Measurements from ENCODE around the gene TEX26.

The TEX26 gene

GRCh38 chr13:30957258-30957943, 24.9 kb downstream of the TEX26 start:
- TF ChIP-seq EZH2 (IDR thresholded peaks at IDR 0.05) (no peak), FOXP2 (optimal IDR thresholded peaks at IDR 0.05; ENCODE audit: control extremely low read depth, extremely low read length, insufficient read depth) (no peak), POLR2AphosphoS5 (IDR thresholded peaks at IDR 0.05; ENCODE audit: borderline replicate concordance, low read depth, low read length) (no peak)
- no peak overlapping the region for H3K4me3 ChIP-seq

DNA sequence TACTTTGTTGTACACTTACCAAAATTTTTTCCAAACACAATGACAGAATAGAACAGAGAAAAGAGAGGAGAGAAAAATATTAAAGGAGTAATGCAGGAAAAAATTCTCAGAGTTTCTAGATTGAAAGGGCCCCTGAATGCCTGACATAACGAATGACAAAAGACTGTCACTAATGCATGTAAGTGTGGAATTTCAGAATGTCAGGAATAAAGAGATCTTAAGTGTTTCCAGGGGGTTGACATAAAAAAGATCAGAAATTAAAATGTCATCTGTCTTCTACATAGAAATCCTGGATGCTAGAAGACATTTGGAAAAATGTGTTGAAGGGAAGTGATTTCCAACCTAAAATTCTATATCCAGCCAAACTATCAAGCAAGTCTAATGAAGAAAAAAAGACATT, 27.2 kb downstream of the TEX26 start:
- DNase-seq (ENCODE audit: low read depth, low spot score): no peak
- TF ChIP-seq FOXP2 (optimal IDR thresholded peaks at IDR 0.05; ENCODE audit: control extremely low read depth, extremely low read length, insufficient read depth): no peak
- no peak for TF ChIP-seq POLR2AphosphoS5 (IDR thresholded peaks at IDR 0.05; ENCODE audit: borderline replicate concordance, low read depth, low read length)
- no peak for TF ChIP-seq EZH2 (IDR thresholded peaks at IDR 0.05)
- no peaks in the 10 kb centered on the region; the same call in 1 of the 2 replicates for H3K9me3 ChIP-seq (ENCODE audit: low read depth, low read length)

More at GRCh38 chr13:30957258-30957943, 24.9 kb downstream of the TEX26 start:
- no peak for DNase-seq (ENCODE audit: low read depth, low spot score)
- Histone ChIP-seq H3K9me3 (ENCODE audit: low read depth, low read length) (no peaks in the 10 kb centered on the region; the same call in 1 of the 2 replicates), H3K27ac (no peak overlapping the region), H3K9ac (ENCODE audit: insufficient read length) (no peak overlapping the region), H3K36me3 (ENCODE audit: insufficient read depth, low read length) (no peaks in the 10 kb centered on the region)

GRCh38 chr13:30963791-30964190, 31.3 kb downstream of the TEX26 start:
- Histone ChIP-seq H3K9ac (ENCODE audit: insufficient read length) (no peak overlapping the region), H3K4me3 (no peak overlapping the region), H3K9me3 (ENCODE audit: low read depth, low read length) (no peaks in the 10 kb centered on the region; the same call in 1 of the 2 replicates), H3K36me3 (ENCODE audit: insufficient read depth, low read length) (no peaks in the 10 kb centered on the region), H3K27ac (no peak overlapping the region)
- no peak for DNase-seq (ENCODE audit: low read depth, low spot score)
- no peak for TF ChIP-seq POLR2AphosphoS5 (IDR thresholded peaks at IDR 0.05; ENCODE audit: borderline replicate concordance, low read depth, low read length)
- TF ChIP-seq FOXP2 (optimal IDR thresholded peaks at IDR 0.05; ENCODE audit: control extremely low read depth, extremely low read length, insufficient read depth): no peak
- no peak for TF ChIP-seq EZH2 (IDR thresholded peaks at IDR 0.05)

More for the DNA sequence above, 27.2 kb downstream of the TEX26 start:
- Histone ChIP-seq H3K27ac (no peak overlapping the region), H3K36me3 (ENCODE audit: insufficient read depth, low read length) (no peaks in the 10 kb centered on the region), H3K9ac (ENCODE audit: insufficient read length) (no peak overlapping the region), H3K4me3 (no peak overlapping the region)

GRCh38 chr13:30965380-30965779, 32.9 kb downstream of the TEX26 start:
- Histone ChIP-seq H3K9me3 (ENCODE audit: low read depth, low read length) (no peaks in the 10 kb centered on the region), H3K36me3 (ENCODE audit: insufficient read depth, low read length) (no peaks in the 10 kb centered on the region), H3K4me3 (no peak overlapping the region), H3K27ac (no peak overlapping the region), H3K9ac (ENCODE audit: insufficient read length) (no peak overlapping the region)
- TF ChIP-seq EZH2 (IDR thresholded peaks at IDR 0.05) (no peak), POLR2AphosphoS5 (IDR thresholded peaks at IDR 0.05; ENCODE audit: borderline replicate concordance, low read depth, low read length) (no peak), FOXP2 (optimal IDR thresholded peaks at IDR 0.05; ENCODE audit: control extremely low read depth, extremely low read length, insufficient read depth) (no peak)
- no peak for DNase-seq (ENCODE audit: low read depth, low spot score)

- DNase-seq (ENCODE audit: low read depth, low spot score): no peak
- Histone ChIP-seq H3K9ac (ENCODE audit: insufficient read length) (no peak overlapping the region), H3K9me3 (ENCODE audit: low read depth, low read length) (no peaks in the 10 kb centered on the region), H3K27ac (no peak overlapping the region), H3K4me3 (no peak overlapping the region), H3K36me3 (ENCODE audit: insufficient read depth, low read length) (no peaks in the 10 kb centered on the region)
- TF ChIP-seq FOXP2 (optimal IDR thresholded peaks at IDR 0.05; ENCODE audit: control extremely low read depth, extremely low read length, insufficient read depth) (no peak), POLR2AphosphoS5 (IDR thresholded peaks at IDR 0.05; ENCODE audit: borderline replicate concordance, low read depth, low read length) (no peak), EZH2 (IDR thresholded peaks at IDR 0.05) (no peak)
Measured at GRCh38 chr13:30966101-30966500, 33.6 kb downstream of the TEX26 start.

DNA sequence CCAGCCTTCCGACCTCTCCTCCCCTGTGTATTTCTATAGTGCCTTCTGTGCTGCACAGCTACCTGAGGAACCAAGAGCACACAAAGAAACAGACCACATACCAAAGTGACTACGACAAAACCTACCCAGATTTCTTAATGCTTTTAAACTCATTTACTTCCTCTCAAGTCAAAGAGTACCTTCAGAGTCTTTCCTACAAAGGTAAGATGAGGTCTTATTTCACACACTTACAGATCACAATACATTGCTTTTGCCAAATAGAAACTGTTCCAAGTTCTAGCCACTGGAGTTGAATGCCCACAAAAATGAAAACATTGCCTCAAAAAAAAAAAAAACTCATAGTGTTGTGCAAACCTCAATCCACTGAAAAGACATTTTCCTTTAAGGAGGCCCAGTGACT, 36.4 kb downstream of the TEX26 start:
- Histone ChIP-seq H3K4me3 (no peak overlapping the region), H3K36me3 (ENCODE audit: insufficient read depth, low read length) (no peaks in the 10 kb centered on the region)
- no peak for DNase-seq (ENCODE audit: low read depth, low spot score)

DNA sequence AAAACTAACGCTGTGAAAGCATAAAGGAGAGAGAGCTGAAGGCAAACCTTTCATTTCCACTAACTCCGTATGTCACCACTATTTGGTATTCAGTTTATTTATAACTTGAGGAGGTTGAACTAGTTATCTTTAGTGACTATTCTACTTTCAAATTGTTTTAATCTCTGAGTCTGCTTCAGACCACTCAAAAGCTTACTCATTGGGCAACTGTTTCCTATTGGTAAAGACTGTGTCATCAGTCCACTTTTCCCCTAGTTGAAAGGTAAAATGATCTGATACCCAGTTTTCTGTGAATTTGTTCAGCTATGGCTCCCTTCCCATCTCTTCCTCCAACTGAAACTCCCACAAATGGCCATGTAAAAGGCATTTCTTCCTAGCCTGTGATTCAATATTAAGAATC, 39.1 kb downstream of the TEX26 start:
- H3K4me3 ChIP-seq: no peak overlapping the region
- H3K27ac ChIP-seq: no peak overlapping the region
- no peak for TF ChIP-seq POLR2AphosphoS5 (IDR thresholded peaks at IDR 0.05; ENCODE audit: borderline replicate concordance, low read depth, low read length)
- no peak for TF ChIP-seq FOXP2 (optimal IDR thresholded peaks at IDR 0.05; ENCODE audit: control extremely low read depth, extremely low read length, insufficient read depth)
- no peak for TF ChIP-seq EZH2 (IDR thresholded peaks at IDR 0.05)
- no peaks in the 10 kb centered on the region for H3K36me3 ChIP-seq (ENCODE audit: insufficient read depth, low read length)
- H3K9me3 ChIP-seq (ENCODE audit: low read depth, low read length): no peaks in the 10 kb centered on the region
- DNase-seq (ENCODE audit: low read depth, low spot score): no peak
- no peak overlapping the region for H3K9ac ChIP-seq (ENCODE audit: insufficient read length)

More for the DNA sequence above, 36.4 kb downstream of the TEX26 start:
- H3K27ac ChIP-seq: no peak overlapping the region
- H3K9ac ChIP-seq (ENCODE audit: insufficient read length): no peak overlapping the region
- TF ChIP-seq FOXP2 (optimal IDR thresholded peaks at IDR 0.05; ENCODE audit: control extremely low read depth, extremely low read length, insufficient read depth): no peak
- TF ChIP-seq POLR2AphosphoS5 (IDR thresholded peaks at IDR 0.05; ENCODE audit: borderline replicate concordance, low read depth, low read length): no peak
- TF ChIP-seq EZH2 (IDR thresholded peaks at IDR 0.05): no peak
- no peaks in the 10 kb centered on the region for H3K9me3 ChIP-seq (ENCODE audit: low read depth, low read length)

- DNase-seq (ENCODE audit: low read depth, low spot score): no peak
- Histone ChIP-seq H3K4me3 (no peak overlapping the region), H3K9me3 (ENCODE audit: low read depth, low read length) (no peaks in the 10 kb centered on the region), H3K36me3 (ENCODE audit: insufficient read depth, low read length) (no peaks in the 10 kb centered on the region), H3K9ac (ENCODE audit: insufficient read length) (no peak overlapping the region), H3K27ac (no peak overlapping the region)
- no peak for TF ChIP-seq EZH2 (IDR thresholded peaks at IDR 0.05)
- TF ChIP-seq FOXP2 (optimal IDR thresholded peaks at IDR 0.05; ENCODE audit: control extremely low read depth, extremely low read length, insufficient read depth): no peak
- TF ChIP-seq POLR2AphosphoS5 (IDR thresholded peaks at IDR 0.05; ENCODE audit: borderline replicate concordance, low read depth, low read length): no peak
Measured at GRCh38 chr13:30972888-30973377, 40.5 kb downstream of the TEX26 start.
